ENCODE measurements around the gene SLC28A2. TPM values are rescaled to one million over a fixed set of nuclear protein-coding genes. Genes with fewer than 3 reads are reported as not detected.

SLC28A2 gene
- total RNA-seq, 1 experiment from 2014 or later: not detected

- DNase-seq: no peak
- Histone ChIP-seq H3K18ac (ENCODE audit: insufficient read length, low read depth, low read length) (no peak overlapping the region), H3K56ac (ENCODE audit: insufficient read length, low read depth, low read length) (no peak overlapping the region), H4K91ac (ENCODE audit: insufficient read length, low read depth, low read length) (no peak overlapping the region), H3K9me3 (ENCODE audit: control insufficient read depth, low read depth, low read length) (no peaks in the 10 kb centered on the region), H3K23me2 (ENCODE audit: insufficient read length, low read depth, low read length, poor library complexity, severe bottlenecking) (no peaks in the 10 kb centered on the region), H3K14ac (ENCODE audit: insufficient read depth, low read length) (no peak overlapping the region), H2BK15ac (ENCODE audit: low read depth, low read length) (no peak overlapping the region), H3K4me2 (ENCODE audit: insufficient read depth, insufficient read length, low read length) (no peak overlapping the region), H2BK120ac (ENCODE audit: low read depth, low read length, poor library complexity, severe bottlenecking) (no peak overlapping the region), H3K23ac (ENCODE audit: insufficient read length, low read depth, low read length) (no peak overlapping the region), H3K79me2 (ENCODE audit: insufficient read depth, low read length) (no peaks in the 10 kb centered on the region), H3K9ac (ENCODE audit: extremely low read depth, insufficient read length, low read length) (no peak overlapping the region), H4K8ac (replicated peaks; ENCODE audit: insufficient read length, low read depth, low read length) (no peak overlapping the region), H3K27me3 (ENCODE audit: insufficient read depth, low read length) (no peaks in the 10 kb centered on the region), H3K4me1 (ENCODE audit: insufficient read depth, low read length) (no peaks in the 10 kb centered on the region), H2BK20ac (ENCODE audit: low read depth, low read length, poor library complexity, severe bottlenecking) (no peak overlapping the region), H4K20me1 (ENCODE audit: control insufficient read depth, insufficient read depth, insufficient read length) (no peaks in the 10 kb centered on the region), H3K79me1 (ENCODE audit: insufficient read depth, low read depth, low read length, poor library complexity, severe bottlenecking) (no peaks in the 10 kb centered on the region), H2AFZ (ENCODE audit: low read length) (no peak overlapping the region), H3K27ac (ENCODE audit: insufficient read length, low read depth, low read length) (no peak overlapping the region), H2BK12ac (ENCODE audit: insufficient read length, low read depth, low read length) (no peak overlapping the region), H2BK5ac (ENCODE audit: insufficient read length, low read length) (no peak overlapping the region), H3T11ph (ENCODE audit: low read length) (no peak overlapping the region), H4K5ac (ENCODE audit: insufficient read length, low read depth, low read length) (no peak overlapping the region), H3K4ac (ENCODE audit: low read depth, low read length) (no peak overlapping the region), H2AK5ac (ENCODE audit: insufficient read length, low read length) (no peak overlapping the region)
- Mint-ChIP-seq H3K27me3 (ENCODE audit: low read depth) (peaks cover 7% of the 10 kb centered on the region; the same call in 1 of the 2 replicates), H3K4me3 (no peak overlapping the region), H3K36me3 (ENCODE audit: insufficient read depth in 1 of 3, low read depth in 3 of 3) (peaks cover 0 to 9% (median 0%) of the 10 kb centered on the region in 3 experiments; a peak in 2 of 7 replicates), H3K27ac (no peak overlapping the region; a peak in 1 of 7 replicates), H3K4me1 (no peaks in the 10 kb centered on the region), H3K9me3 (peaks cover 32 to 40% of the 10 kb centered on the region in 2 experiments)
- WGBS (ENCODE audit: extremely low coverage, insufficient read length, low lambda C conversion rate): no CpG with 5 or more reads among the region's 3 CpGs
- no peak for TF ChIP-seq CTCF (conservative IDR thresholded peaks at IDR 0.05)
These were observed 20.9 kb upstream of the SLC28A2 start for GRCh38 chr15:45231132-45231531.

All from H9 (cell line).